HepG2 (cell line): ENCODE results near the gene DDX19B. TPM values are rescaled to one million over a fixed set of nuclear protein-coding genes. Genes with fewer than 3 reads are reported as not detected.

Source experiments
- ATAC-seq: fragments of 200-7000 bp; cut with Tn5 transposase; 3 replicates; pipeline ENCODE4 v1.9.1; 2020; ENCODE audit warnings: mild to moderate bottlenecking, moderate library complexity
- BruUV-seq: library from RNA; stranded (reverse); fragments of 400-500 nt; replicated peaks from 2 replicates; lab custom pipeline; 2021; lab: Mats Ljungman, UMichigan
- CTCF ChIA-PET: fragments of 300-600 bp; formaldehyde crosslinking; extraction: SDS; loops from one replicate; lab custom pipeline; 2021; ENCODE audit warnings: low total read pairs, inconsistent platforms, low intra/inter-chr PET ratio; lab: Yijun Ruan, JAX
- POLR2A ChIA-PET: fragments of 350-600 bp; sonication (Branson Sonifier 250); formaldehyde crosslinking; loops from one replicate; lab custom pipeline; 2020; ENCODE audit warnings: antibody characterized with exemption, inconsistent platforms; lab: Yijun Ruan, JAX
- DNase-seq: peaks from one replicate; pipeline ENCODE4 v3.0.0-alpha.2; 2015; ENCODE audit warnings: low spot score
- FAIRE-seq: peaks from 3 replicates; lab custom pipeline; 2011; peaks lifted over from hg19 to GRCh38; lab: Jason Lieb, UNC
- H2AFZ ChIP-seq: one replicate; pipeline ENCODE4 v1.6.1; 2011; ENCODE audit warnings: low read length, inconsistent platforms
- H3K27ac ChIP-seq: fragments of 300-600 bp; 3 replicates; pipeline ENCODE4 v1.8.0; 2011; ENCODE audit warnings: mixed run types, mild to moderate bottlenecking, mixed read lengths, low read length, inconsistent platforms; ENCODE audit not compliant: insufficient read depth; ENCODE audit errors: extremely low read length
- H3K27me3 ChIP-seq, 2 experiments: fragments of 200-600 bp in 1 of 2; 2 replicates in 1 of 2; 3 replicates in 1 of 2; pipeline versions ENCODE4 v1.6.0 to v1.8.0; 2011; ENCODE audit warnings: low read length in 2 of 2, mild to moderate bottlenecking in 2 of 2, moderate library complexity in 2 of 2, inconsistent platforms in 1 of 2; ENCODE audit not compliant: insufficient read depth in 2 of 2, control insufficient read depth in 1 of 2
- H3K36me3 ChIP-seq, 2 experiments: fragments of 200-600 bp in 1 of 2; replicated peaks in 1 of 2; 2 replicates in 1 of 2; 3 replicates in 1 of 2; pipeline versions ENCODE4 v1.5.1 to v1.8.0; 2011; ENCODE audit warnings: low read length in 2 of 2, inconsistent platforms in 1 of 2; ENCODE audit not compliant: insufficient read depth in 2 of 2, control insufficient read depth in 1 of 2
- H3K4me1 ChIP-seq: 2 replicates; pipeline ENCODE4 v1.5.1; 2012; ENCODE audit warnings: low read length, inconsistent platforms; ENCODE audit not compliant: insufficient read depth
- H3K4me2 ChIP-seq: 2 replicates; pipeline ENCODE4 v1.6.0; 2011; ENCODE audit warnings: low read depth, low read length, inconsistent platforms
- H3K4me3 ChIP-seq, 3 experiments: fragments of 200-600 bp in 1 of 3; sonication (generic), shearing (Covaris generic) in 1 of 3; replicated peaks in 1 of 3; 2 replicates each; pipeline ENCODE4 v1.5.1; 2011 to 2016; ENCODE audit warnings: low read length in 3 of 3, inconsistent platforms in 2 of 3, low read depth in 2 of 3, mild to moderate bottlenecking in 2 of 3, control low read depth in 1 of 3, mixed read lengths in 1 of 3; ENCODE audit not compliant: insufficient read depth in 1 of 3
- H3K79me2 ChIP-seq: one replicate; pipeline ENCODE4 v1.6.1; 2011; ENCODE audit warnings: low read length, inconsistent platforms; ENCODE audit not compliant: insufficient read depth
- H3K9ac ChIP-seq: 2 replicates; pipeline ENCODE4 v1.6.0; 2011; ENCODE audit warnings: mild to moderate bottlenecking, low read depth, low read length, inconsistent platforms; ENCODE audit not compliant: insufficient read depth
- H3K9me3 ChIP-seq: 2 replicates; pipeline ENCODE4 v1.5.1; 2012; ENCODE audit warnings: mild to moderate bottlenecking, low read length
- H4K20me1 ChIP-seq: 2 replicates; pipeline ENCODE4 v1.6.0; 2011; ENCODE audit warnings: inconsistent platforms, mild to moderate bottlenecking, low read length, moderate library complexity; ENCODE audit not compliant: insufficient read depth
- CCAR2 ChIP-seq: fragments of 200-400 bp; formaldehyde crosslinking; optimal IDR thresholded peaks from 2 replicates; pipeline ENCODE3; 2018; ENCODE audit warnings: low read depth, mild to moderate bottlenecking, low read length, moderate library complexity
- HDAC6 ChIP-seq: fragments of 200-600 bp; sonication (generic); IDR thresholded peaks from 2 replicates; pipeline ENCODE4 v1.7.0; 2017; ENCODE audit warnings: mild to moderate bottlenecking, antibody characterized with exemption, low read length, low read depth
- KAT7 ChIP-seq: IDR thresholded peaks from 2 replicates; pipeline ENCODE4 v1.6.1; 2018; ENCODE audit warnings: borderline replicate concordance, missing compliant biosample characterization
- ZNF598 ChIP-seq: sonication (generic); formaldehyde crosslinking; IDR thresholded peaks from 2 replicates; pipeline ENCODE4 v1.5.1; 2020; ENCODE audit warnings: mild to moderate bottlenecking, missing genetic modification reagents, borderline replicate concordance
- WGBS: methylation state at CpG from one replicate; pipeline ENCODE4 v1.1.6; 2017; ENCODE audit warnings: low lambda C conversion rate; 5-methylcytosine and 5-hydroxymethylcytosine counted together
- in situ Hi-C: cut with HindIII; loops from 2 replicates; pipeline ENCODE4 v1.10.0; 2017; ENCODE audit warnings: low pct_unique_long_range_greater_than_20kb; ENCODE audit not compliant: extremely low pct_ligation_motif_present
- intact Hi-C: fragments of 100-400 bp; cut with micrococcal nuclease; formaldehyde crosslinking; loops from one replicate; pipeline ENCODE4 v1.10.0; 2022; ENCODE audit not compliant: unreplicated experiment
- polyA plus RNA-seq, 8 experiments: library from polyadenylated mRNA; depleted of rRNA in 3 of 8; stranded (reverse) in 7 of 8; unstranded in 1 of 8; fragments of >200 nt; fragmentation: Illumina TruSeq in 4 of 8; extraction: Trizol in 4 of 8; gene quantifications; 2 replicates each; pipeline versions ENCODE4 v1.2.1 to v1.2.3, GENCODE V29; 2011 to 2016; ENCODE audit warnings: low read depth in 4 of 8, missing spikeins in 1 of 8, mixed read lengths in 1 of 8; ENCODE audit not compliant: insufficient read depth in 1 of 8
- total RNA-seq, 5 experiments: library from RNA; depleted of rRNA; stranded (reverse); fragments of >200 nt; fragmentation: Illumina TruSeq; extraction: Trizol; gene quantifications; 2 replicates each; pipeline ENCODE4 v1.2.3, GENCODE V29; 2016; ENCODE audit warnings: low read depth in 1 of 5
- TF ChIP-seq, protein P1 (sequence below): sonication (generic); formaldehyde crosslinking; conservative IDR thresholded peaks from 2 replicates; pipeline ENCODE4 v1.4.0; 2020; ENCODE audit warnings: missing genetic modification reagents
- TF ChIP-seq, protein P2 (sequence below): sonication (generic); formaldehyde crosslinking; IDR thresholded peaks from 2 replicates; pipeline ENCODE4 v1.4.0; 2020; ENCODE audit warnings: missing genetic modification reagents; ENCODE audit errors: not compliant biosample characterization
- TF ChIP-seq, protein P3 (sequence below): sonication (generic); formaldehyde crosslinking; conservative IDR thresholded peaks from 2 replicates; pipeline ENCODE4 v1.8.1; 2023; ENCODE audit warnings: missing genetic modification reagents
- TF ChIP-seq, protein P4 (sequence below), 2 experiments: sonication (generic) in 1 of 2; formaldehyde crosslinking in 1 of 2; IDR thresholded peaks; 2 replicates each; pipeline versions ENCODE4 v1.6.1 to v1.9.0; 2014 to 2022; ENCODE audit warnings: antibody characterized with exemption in 1 of 2, borderline replicate concordance in 1 of 2, inconsistent platforms in 1 of 2, low read depth in 1 of 2, missing genetic modification reagents in 1 of 2
- TF ChIP-seq, protein P5 (sequence below): sonication (generic); formaldehyde crosslinking; IDR thresholded peaks from 2 replicates; pipeline ENCODE4 v1.4.0; 2020; ENCODE audit warnings: low read depth, mild to moderate bottlenecking, missing genetic modification reagents

DDX19B gene
- total and polyA plus RNA-seq, 2 of the 13 experiments (the other 11 are each of a cell fraction or from before 2014, with no cell fraction given) = 36.2 to 40.0 TPM

DNA sequence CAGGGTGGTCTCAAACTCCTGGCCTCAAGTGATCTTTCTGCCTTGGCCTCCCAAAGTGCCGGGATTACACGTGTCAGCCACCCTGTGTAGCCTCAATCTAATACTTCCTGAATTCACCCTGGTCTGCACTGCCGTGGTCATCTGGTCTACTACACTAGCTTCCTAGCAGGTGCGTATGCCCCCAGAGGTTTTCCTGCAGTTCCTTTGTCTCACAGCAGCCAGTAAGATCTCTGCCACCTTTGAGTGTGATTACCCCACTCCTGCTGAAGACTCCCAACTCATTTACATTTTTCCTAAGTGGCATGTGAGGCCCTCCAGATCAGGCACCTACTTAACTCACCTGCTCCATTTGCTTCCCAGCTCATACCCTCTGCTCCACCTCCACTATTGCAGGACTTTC lies 42.6 kb downstream of the DDX19B start (continued):
- TF ChIP-seq, protein P1, sequence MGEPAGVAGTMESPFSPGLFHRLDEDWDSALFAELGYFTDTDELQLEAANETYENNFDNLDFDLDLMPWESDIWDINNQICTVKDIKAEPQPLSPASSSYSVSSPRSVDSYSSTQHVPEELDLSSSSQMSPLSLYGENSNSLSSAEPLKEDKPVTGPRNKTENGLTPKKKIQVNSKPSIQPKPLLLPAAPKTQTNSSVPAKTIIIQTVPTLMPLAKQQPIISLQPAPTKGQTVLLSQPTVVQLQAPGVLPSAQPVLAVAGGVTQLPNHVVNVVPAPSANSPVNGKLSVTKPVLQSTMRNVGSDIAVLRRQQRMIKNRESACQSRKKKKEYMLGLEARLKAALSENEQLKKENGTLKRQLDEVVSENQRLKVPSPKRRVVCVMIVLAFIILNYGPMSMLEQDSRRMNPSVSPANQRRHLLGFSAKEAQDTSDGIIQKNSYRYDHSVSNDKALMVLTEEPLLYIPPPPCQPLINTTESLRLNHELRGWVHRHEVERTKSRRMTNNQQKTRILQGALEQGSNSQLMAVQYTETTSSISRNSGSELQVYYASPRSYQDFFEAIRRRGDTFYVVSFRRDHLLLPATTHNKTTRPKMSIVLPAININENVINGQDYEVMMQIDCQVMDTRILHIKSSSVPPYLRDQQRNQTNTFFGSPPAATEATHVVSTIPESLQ (CRISPR knock-in tag) = no peak
- TF ChIP-seq, protein P2, sequence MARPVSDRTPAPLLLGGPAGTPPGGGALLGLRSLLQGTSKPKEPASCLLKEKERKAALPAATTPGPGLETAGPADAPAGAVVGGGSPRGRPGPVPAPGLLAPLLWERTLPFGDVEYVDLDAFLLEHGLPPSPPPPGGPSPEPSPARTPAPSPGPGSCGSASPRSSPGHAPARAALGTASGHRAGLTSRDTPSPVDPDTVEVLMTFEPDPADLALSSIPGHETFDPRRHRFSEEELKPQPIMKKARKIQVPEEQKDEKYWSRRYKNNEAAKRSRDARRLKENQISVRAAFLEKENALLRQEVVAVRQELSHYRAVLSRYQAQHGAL = no peak

DNA sequence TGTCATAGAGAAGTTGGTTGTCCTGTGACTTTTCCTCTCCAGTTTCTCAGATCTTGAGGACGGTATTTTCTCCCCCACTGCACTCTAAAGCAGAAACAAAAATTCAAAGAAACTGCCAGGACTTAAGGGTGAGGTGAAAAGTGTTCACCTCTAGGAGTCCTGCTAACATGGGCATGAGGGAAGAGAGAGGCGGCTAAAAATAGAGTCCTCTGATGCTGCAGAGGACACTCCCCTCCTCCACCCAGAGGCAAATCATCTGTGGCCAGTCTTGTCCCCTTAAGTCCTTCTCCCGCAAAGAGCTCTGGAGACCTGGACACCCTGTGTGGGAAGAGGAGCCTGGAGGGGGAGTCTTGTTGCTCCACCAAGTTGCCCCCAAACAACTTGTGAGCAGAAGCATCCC lies 43.0 kb downstream of the DDX19B start:
- DNase-seq (no peak), FAIRE-seq (no peak), ATAC-seq (no peak)
- Histone ChIP-seq H3K9me3 (no peaks in the 10 kb centered on the region), H3K9ac (no peak overlapping the region), H3K4me1 (peaks cover 14% of the 10 kb centered on the region), H3K36me3 (no peaks in the 10 kb centered on the region), H3K4me2 (no peak overlapping the region), H2AFZ (no peak overlapping the region), H3K79me2 (peaks cover 12% of the 10 kb centered on the region), H4K20me1 (no peaks in the 10 kb centered on the region), H3K27me3 (no peaks in the 10 kb centered on the region; a peak in 1 of 5 replicates), H3K4me3 (no peak overlapping the region), H3K27ac (no peak overlapping the region)
- in situ Hi-C loops = no loop called here
- BruUV-seq = no TSS peak
- ChIA-PET CTCF (no interaction called here), POLR2A (no interaction called here)
- intact Hi-C loops = no loop called here
- WGBS = 93% methylated on average over 3 of the region's 3 CpGs
- no peak for TF ChIP-seq CCAR2
- TF ChIP-seq, protein P3, sequence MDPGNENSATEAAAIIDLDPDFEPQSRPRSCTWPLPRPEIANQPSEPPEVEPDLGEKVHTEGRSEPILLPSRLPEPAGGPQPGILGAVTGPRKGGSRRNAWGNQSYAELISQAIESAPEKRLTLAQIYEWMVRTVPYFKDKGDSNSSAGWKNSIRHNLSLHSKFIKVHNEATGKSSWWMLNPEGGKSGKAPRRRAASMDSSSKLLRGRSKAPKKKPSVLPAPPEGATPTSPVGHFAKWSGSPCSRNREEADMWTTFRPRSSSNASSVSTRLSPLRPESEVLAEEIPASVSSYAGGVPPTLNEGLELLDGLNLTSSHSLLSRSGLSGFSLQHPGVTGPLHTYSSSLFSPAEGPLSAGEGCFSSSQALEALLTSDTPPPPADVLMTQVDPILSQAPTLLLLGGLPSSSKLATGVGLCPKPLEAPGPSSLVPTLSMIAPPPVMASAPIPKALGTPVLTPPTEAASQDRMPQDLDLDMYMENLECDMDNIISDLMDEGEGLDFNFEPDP (CRISPR knock-in tag) = 0 out of 2 replicates have a peak, but pooled peaks have one; percentile 55
- TF ChIP-seq HDAC6 = no peak
- TF ChIP-seq ZNF598 (CRISPR knock-in tag) = no peak
- no peak for TF ChIP-seq KAT7
- TF ChIP-seq, protein P4, sequence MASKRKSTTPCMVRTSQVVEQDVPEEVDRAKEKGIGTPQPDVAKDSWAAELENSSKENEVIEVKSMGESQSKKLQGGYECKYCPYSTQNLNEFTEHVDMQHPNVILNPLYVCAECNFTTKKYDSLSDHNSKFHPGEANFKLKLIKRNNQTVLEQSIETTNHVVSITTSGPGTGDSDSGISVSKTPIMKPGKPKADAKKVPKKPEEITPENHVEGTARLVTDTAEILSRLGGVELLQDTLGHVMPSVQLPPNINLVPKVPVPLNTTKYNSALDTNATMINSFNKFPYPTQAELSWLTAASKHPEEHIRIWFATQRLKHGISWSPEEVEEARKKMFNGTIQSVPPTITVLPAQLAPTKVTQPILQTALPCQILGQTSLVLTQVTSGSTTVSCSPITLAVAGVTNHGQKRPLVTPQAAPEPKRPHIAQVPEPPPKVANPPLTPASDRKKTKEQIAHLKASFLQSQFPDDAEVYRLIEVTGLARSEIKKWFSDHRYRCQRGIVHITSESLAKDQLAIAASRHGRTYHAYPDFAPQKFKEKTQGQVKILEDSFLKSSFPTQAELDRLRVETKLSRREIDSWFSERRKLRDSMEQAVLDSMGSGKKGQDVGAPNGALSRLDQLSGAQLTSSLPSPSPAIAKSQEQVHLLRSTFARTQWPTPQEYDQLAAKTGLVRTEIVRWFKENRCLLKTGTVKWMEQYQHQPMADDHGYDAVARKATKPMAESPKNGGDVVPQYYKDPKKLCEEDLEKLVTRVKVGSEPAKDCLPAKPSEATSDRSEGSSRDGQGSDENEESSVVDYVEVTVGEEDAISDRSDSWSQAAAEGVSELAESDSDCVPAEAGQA (IDR thresholded peaks at IDR 0.05; ENCODE audit: low read depth) = no peak
- TF ChIP-seq, protein P4 (CRISPR knock-in tag; IDR thresholded peaks at IDR 0.05; ENCODE audit: borderline replicate concordance) = no peak
- TF ChIP-seq, protein P5, sequence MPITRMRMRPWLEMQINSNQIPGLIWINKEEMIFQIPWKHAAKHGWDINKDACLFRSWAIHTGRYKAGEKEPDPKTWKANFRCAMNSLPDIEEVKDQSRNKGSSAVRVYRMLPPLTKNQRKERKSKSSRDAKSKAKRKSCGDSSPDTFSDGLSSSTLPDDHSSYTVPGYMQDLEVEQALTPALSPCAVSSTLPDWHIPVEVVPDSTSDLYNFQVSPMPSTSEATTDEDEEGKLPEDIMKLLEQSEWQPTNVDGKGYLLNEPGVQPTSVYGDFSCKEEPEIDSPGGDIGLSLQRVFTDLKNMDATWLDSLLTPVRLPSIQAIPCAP (CRISPR knock-in tag) = no peak
- TF ChIP-seq, all 625 proteins: peak for 1
